ENCODE data around the gene NEIL1. TPM values are rescaled to one million over a fixed set of nuclear protein-coding genes. Genes with fewer than 3 reads are reported as not detected.

The NEIL1 gene
- total and polyA plus RNA-seq, 2 of the 8 experiments (the other 6 are each of a cell fraction or from before 2014, with no cell fraction given): 10.4 to 10.9 TPM

DNA sequence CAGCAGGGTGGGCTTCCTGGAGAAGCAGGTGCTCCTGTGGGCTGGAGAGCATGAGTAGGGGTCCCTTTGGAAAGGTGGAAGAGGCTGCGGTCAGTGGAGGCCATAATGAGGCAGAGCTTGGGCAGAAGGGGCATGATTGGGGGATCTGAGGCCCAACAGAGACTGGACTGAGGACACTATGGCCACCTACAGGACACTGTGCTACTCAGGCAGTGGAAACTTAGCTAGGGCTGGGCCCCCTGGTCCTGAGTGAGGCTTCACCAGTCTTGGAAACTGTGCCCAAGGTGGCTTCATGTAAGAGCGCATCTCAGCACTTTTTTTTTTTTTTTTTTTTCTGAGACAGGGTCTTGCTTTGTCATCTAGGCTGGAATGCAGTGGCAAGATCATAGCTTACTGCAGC is 17.3 kb upstream of the NEIL1 start (continued):
- TF ChIP-seq, protein P1, sequence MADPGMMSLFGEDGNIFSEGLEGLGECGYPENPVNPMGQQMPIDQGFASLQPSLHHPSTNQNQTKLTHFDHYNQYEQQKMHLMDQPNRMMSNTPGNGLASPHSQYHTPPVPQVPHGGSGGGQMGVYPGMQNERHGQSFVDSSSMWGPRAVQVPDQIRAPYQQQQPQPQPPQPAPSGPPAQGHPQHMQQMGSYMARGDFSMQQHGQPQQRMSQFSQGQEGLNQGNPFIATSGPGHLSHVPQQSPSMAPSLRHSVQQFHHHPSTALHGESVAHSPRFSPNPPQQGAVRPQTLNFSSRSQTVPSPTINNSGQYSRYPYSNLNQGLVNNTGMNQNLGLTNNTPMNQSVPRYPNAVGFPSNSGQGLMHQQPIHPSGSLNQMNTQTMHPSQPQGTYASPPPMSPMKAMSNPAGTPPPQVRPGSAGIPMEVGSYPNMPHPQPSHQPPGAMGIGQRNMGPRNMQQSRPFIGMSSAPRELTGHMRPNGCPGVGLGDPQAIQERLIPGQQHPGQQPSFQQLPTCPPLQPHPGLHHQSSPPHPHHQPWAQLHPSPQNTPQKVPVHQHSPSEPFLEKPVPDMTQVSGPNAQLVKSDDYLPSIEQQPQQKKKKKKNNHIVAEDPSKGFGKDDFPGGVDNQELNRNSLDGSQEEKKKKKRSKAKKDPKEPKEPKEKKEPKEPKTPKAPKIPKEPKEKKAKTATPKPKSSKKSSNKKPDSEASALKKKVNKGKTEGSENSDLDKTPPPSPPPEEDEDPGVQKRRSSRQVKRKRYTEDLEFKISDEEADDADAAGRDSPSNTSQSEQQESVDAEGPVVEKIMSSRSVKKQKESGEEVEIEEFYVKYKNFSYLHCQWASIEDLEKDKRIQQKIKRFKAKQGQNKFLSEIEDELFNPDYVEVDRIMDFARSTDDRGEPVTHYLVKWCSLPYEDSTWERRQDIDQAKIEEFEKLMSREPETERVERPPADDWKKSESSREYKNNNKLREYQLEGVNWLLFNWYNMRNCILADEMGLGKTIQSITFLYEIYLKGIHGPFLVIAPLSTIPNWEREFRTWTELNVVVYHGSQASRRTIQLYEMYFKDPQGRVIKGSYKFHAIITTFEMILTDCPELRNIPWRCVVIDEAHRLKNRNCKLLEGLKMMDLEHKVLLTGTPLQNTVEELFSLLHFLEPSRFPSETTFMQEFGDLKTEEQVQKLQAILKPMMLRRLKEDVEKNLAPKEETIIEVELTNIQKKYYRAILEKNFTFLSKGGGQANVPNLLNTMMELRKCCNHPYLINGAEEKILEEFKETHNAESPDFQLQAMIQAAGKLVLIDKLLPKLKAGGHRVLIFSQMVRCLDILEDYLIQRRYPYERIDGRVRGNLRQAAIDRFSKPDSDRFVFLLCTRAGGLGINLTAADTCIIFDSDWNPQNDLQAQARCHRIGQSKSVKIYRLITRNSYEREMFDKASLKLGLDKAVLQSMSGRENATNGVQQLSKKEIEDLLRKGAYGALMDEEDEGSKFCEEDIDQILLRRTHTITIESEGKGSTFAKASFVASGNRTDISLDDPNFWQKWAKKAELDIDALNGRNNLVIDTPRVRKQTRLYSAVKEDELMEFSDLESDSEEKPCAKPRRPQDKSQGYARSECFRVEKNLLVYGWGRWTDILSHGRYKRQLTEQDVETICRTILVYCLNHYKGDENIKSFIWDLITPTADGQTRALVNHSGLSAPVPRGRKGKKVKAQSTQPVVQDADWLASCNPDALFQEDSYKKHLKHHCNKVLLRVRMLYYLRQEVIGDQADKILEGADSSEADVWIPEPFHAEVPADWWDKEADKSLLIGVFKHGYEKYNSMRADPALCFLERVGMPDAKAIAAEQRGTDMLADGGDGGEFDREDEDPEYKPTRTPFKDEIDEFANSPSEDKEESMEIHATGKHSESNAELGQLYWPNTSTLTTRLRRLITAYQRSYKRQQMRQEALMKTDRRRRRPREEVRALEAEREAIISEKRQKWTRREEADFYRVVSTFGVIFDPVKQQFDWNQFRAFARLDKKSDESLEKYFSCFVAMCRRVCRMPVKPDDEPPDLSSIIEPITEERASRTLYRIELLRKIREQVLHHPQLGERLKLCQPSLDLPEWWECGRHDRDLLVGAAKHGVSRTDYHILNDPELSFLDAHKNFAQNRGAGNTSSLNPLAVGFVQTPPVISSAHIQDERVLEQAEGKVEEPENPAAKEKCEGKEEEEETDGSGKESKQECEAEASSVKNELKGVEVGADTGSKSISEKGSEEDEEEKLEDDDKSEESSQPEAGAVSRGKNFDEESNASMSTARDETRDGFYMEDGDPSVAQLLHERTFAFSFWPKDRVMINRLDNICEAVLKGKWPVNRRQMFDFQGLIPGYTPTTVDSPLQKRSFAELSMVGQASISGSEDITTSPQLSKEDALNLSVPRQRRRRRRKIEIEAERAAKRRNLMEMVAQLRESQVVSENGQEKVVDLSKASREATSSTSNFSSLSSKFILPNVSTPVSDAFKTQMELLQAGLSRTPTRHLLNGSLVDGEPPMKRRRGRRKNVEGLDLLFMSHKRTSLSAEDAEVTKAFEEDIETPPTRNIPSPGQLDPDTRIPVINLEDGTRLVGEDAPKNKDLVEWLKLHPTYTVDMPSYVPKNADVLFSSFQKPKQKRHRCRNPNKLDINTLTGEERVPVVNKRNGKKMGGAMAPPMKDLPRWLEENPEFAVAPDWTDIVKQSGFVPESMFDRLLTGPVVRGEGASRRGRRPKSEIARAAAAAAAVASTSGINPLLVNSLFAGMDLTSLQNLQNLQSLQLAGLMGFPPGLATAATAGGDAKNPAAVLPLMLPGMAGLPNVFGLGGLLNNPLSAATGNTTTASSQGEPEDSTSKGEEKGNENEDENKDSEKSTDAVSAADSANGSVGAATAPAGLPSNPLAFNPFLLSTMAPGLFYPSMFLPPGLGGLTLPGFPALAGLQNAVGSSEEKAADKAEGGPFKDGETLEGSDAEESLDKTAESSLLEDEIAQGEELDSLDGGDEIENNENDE (IDR thresholded peaks at IDR 0.05; ENCODE audit: insufficient replicate concordance, low read length): no peak
- TF ChIP-seq EZH2 (IDR thresholded peaks at IDR 0.05; ENCODE audit: low read depth, low read length, severe bottlenecking): no peak
- no peak for TF ChIP-seq BACH1 (IDR thresholded peaks at IDR 0.05; ENCODE audit: low read length)
- TF ChIP-seq FOSL1 (IDR thresholded peaks at IDR 0.05; ENCODE audit: insufficient read depth, low read depth, low read length): no peak
- no peak for TF ChIP-seq POLR2A (IDR thresholded peaks at IDR 0.05; ENCODE audit: control extremely low read depth in 1 of 2, low read depth in 2 of 2, low read length in 2 of 2)
- TF ChIP-seq CBX5 (IDR thresholded peaks at IDR 0.05; ENCODE audit: low read depth, low read length): no peak
- TF ChIP-seq POU5F1 (IDR thresholded peaks at IDR 0.05; ENCODE audit: low read depth, low read length): no peak
- no peak for TF ChIP-seq JUND (IDR thresholded peaks at IDR 0.05; ENCODE audit: low read length)
- no peak for TF ChIP-seq BRCA1 (IDR thresholded peaks at IDR 0.05; ENCODE audit: low read depth, low read length)
- TF ChIP-seq NANOG (IDR thresholded peaks at IDR 0.05; ENCODE audit: insufficient read depth, low read depth, low read length, poor library complexity, severe bottlenecking): no peak
- no peak for TF ChIP-seq CHD1 (IDR thresholded peaks at IDR 0.05; ENCODE audit: low read depth, low read length)
- TF ChIP-seq TEAD4 (IDR thresholded peaks at IDR 0.05; ENCODE audit: low read depth, low read length): no peak
